ENCODE data around the gene GFI1B. TPM values are rescaled to one million over a fixed set of nuclear protein-coding genes. Genes with fewer than 3 reads are reported as not detected.
A peak's percentile ranks its signal among the peaks of the same experiment; 100 is the strongest.

Gene GFI1B
- total and polyA plus RNA-seq, 2 of the 13 experiments (the other 11 are each of a cell fraction or from before 2014, with no cell fraction given): 0.15 to 0.51 TPM

GRCh38 chr9:132939169-132939568, 39.3 kb upstream of the GFI1B start (continued):
- no peak for TF ChIP-seq MXD4 (CRISPR knock-in tag; IDR thresholded peaks at IDR 0.05)
- TF ChIP-seq KLF9 (CRISPR knock-in tag; IDR thresholded peaks at IDR 0.05; ENCODE audit: low read depth): no peak
- no peak for TF ChIP-seq KDM3A (CRISPR knock-in tag; IDR thresholded peaks at IDR 0.05; ENCODE audit: low read depth)
- no peak for TF ChIP-seq TFE3 (CRISPR knock-in tag; IDR thresholded peaks at IDR 0.05)
- no peak for TF ChIP-seq CTCF (CRISPR knock-in tag; IDR thresholded peaks at IDR 0.05)

GRCh38 chr9:132942541-132943182, 35.8 kb upstream of the GFI1B start:
- H3K4me2 ChIP-seq (ENCODE audit: low read depth, low read length): peak overlapping the region; percentile 76
- WGBS (ENCODE audit: low lambda C conversion rate): 82% methylated on average over 5 of the region's 5 CpGs
- intact Hi-C loops (cut with micrococcal nuclease; ENCODE audit: unreplicated experiment): no loop called here
- no peak for FAIRE-seq
- TF ChIP-seq JDP2 (CRISPR knock-in tag; IDR thresholded peaks at IDR 0.05; ENCODE audit: borderline replicate concordance): no peak
- H3K79me2 ChIP-seq (ENCODE audit: insufficient read depth, low read length): peaks cover 66% of the 10 kb centered on the region
- ChIA-PET CTCF (ENCODE audit: low intra/inter-chr PET ratio, low total read pairs) (no interaction called here), POLR2A (no interaction called here)
- no peak overlapping the region for H2AFZ ChIP-seq (ENCODE audit: low read length)
- no peak for DNase-seq (ENCODE audit: low spot score)
- H3K4me1 ChIP-seq (ENCODE audit: insufficient read depth, low read length): peaks cover 57% of the 10 kb centered on the region
- H4K20me1 ChIP-seq (ENCODE audit: insufficient read depth, low read length): no peaks in the 10 kb centered on the region; the same call in none of the 2 replicates
- in situ Hi-C loops (cut with HindIII; ENCODE audit: extremely low pct_ligation_motif_present, low pct_unique_long_range_greater_than_20kb): no loop called here
- H3K4me3 ChIP-seq (replicated peaks in 1 of 3; ENCODE audit: insufficient read depth in 1 of 3, low read depth in 2 of 3, low read length in 3 of 3): peak overlapping the region in 1 of 3 experiments; percentile 86; a peak in 1 of 6 replicates
- BruUV-seq (replicated peaks): no TSS peak
- H3K36me3 ChIP-seq (replicated peaks in 1 of 2; ENCODE audit: control insufficient read depth in 1 of 2, insufficient read depth in 2 of 2, low read length in 2 of 2): peaks cover 0 to 3% of the 10 kb centered on the region in 2 experiments; a peak in 1 of 5 replicates
- H3K9me3 ChIP-seq (ENCODE audit: low read length): no peaks in the 10 kb centered on the region
- peak overlapping the region; percentile 10; the same call in 1 of the 2 replicates for H3K9ac ChIP-seq (ENCODE audit: insufficient read depth, low read depth, low read length)
- no peak overlapping the region for H3K27ac ChIP-seq (ENCODE audit: extremely low read length, insufficient read depth, low read length)
- no peak for ATAC-seq
- H3K27me3 ChIP-seq (ENCODE audit: control insufficient read depth in 1 of 2, insufficient read depth in 2 of 2, low read length in 2 of 2): no peaks in the 10 kb centered on the region; a peak in 2 of 5 replicates

Data from HepG2 (cell line).